ENCODE data around the gene FBXO8.

Gene FBXO8

DNA sequence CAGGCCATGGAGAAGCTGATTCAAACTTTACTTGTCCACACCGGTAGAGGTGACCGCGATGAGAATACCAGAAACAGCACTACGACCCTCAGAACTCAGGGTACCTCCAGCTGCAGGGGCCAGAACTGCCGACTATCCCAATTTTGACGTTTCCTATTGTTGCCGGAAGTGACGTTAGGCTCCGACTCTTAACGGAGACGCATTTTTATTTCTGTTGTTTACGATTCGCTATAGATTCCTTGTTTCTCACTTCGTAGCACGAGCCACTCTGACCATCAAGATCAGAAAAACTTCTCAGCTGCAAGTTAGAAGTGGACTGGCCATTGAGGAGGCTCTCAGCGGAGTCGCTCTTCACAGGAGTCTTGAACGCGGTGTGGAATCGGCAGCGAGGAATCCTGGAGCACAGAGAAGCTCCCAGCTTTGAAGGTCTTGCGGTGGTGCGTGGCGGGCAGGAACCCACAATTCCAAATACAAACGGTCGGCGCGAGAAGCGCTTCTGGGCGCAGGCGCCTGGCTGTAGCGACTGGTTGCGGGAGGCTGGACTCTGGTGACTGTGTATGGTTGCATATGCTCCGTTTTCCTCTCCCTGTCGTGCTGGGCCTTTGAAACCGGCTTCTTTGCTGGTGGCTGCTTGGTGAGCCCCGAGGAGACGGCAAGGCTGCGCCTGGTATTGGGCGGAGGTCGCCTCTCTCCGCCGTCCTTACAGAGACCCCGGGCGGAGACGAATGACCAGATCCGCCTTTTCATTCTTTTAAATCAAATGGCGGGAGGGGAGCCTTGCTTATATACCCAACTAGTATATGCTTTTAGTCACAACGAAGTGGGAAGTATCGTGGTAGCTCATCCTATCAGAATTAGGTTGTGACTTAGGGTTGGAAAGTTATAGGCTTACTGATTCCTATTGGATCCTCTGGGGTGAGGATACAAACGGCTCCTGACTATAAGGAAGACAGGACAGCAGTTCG is at the start of gene FBXO8, which contains the start of gene CEP44 (continued):
- TF ChIP-seq, protein P1, sequence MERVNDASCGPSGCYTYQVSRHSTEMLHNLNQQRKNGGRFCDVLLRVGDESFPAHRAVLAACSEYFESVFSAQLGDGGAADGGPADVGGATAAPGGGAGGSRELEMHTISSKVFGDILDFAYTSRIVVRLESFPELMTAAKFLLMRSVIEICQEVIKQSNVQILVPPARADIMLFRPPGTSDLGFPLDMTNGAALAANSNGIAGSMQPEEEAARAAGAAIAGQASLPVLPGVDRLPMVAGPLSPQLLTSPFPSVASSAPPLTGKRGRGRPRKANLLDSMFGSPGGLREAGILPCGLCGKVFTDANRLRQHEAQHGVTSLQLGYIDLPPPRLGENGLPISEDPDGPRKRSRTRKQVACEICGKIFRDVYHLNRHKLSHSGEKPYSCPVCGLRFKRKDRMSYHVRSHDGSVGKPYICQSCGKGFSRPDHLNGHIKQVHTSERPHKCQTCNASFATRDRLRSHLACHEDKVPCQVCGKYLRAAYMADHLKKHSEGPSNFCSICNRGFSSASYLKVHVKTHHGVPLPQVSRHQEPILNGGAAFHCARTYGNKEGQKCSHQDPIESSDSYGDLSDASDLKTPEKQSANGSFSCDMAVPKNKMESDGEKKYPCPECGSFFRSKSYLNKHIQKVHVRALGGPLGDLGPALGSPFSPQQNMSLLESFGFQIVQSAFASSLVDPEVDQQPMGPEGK (tag by site-specific recombination; IDR thresholded peaks at IDR 0.05): no peak
- TF ChIP-seq ZNF16 (tag by site-specific recombination; IDR thresholded peaks at IDR 0.05; ENCODE audit: low read depth) (no peak), ZNF654 (tag by site-specific recombination; IDR thresholded peaks at IDR 0.05; ENCODE audit: low read depth) (no peak), ZBTB8A (tag by site-specific recombination; IDR thresholded peaks at IDR 0.05) (peak; percentile 84), KLF16 (tag by site-specific recombination; IDR thresholded peaks at IDR 0.05) (no peak), ZNF248 (tag by site-specific recombination; IDR thresholded peaks at IDR 0.05) (no peak), ZNF830 (tag by site-specific recombination; IDR thresholded peaks at IDR 0.05; ENCODE audit: low read depth) (no peak), ZNF157 (tag by site-specific recombination; IDR thresholded peaks at IDR 0.05) (no peak), ZNF549 (tag by site-specific recombination; IDR thresholded peaks at IDR 0.05) (no peak), WT1 (tag by site-specific recombination; IDR thresholded peaks at IDR 0.05) (no peak), ZFP69B (tag by site-specific recombination; IDR thresholded peaks at IDR 0.05) (0 out of 2 replicates have a peak, but pooled peaks have one; percentile 12), KLF9 (tag by site-specific recombination; IDR thresholded peaks at IDR 0.05; ENCODE audit: low read depth) (no peak), ZNF184 (tag by site-specific recombination; IDR thresholded peaks at IDR 0.05) (no peak), ZNF530 (tag by site-specific recombination; IDR thresholded peaks at IDR 0.05; ENCODE audit: low read depth) (no peak), ZNF843 (tag by site-specific recombination; IDR thresholded peaks at IDR 0.05) (0 out of 2 replicates have a peak, but pooled peaks have one; percentile 38), SETDB1 (IDR thresholded peaks at IDR 0.05; ENCODE audit: insufficient read length, low read length) (no peak), ZNF132 (tag by site-specific recombination; IDR thresholded peaks at IDR 0.05; ENCODE audit: borderline replicate concordance) (no peak), ZNF501 (tag by site-specific recombination; IDR thresholded peaks at IDR 0.05) (0 out of 2 replicates have a peak, but pooled peaks have one; percentile 77), ZBTB7A (tag by site-specific recombination; IDR thresholded peaks at IDR 0.05; ENCODE audit: low read depth) (no peak), ZNF37A (tag by site-specific recombination; IDR thresholded peaks at IDR 0.05) (no peak), HOXA7 (CRISPR knock-in tag; IDR thresholded peaks at IDR 0.05; ENCODE audit: borderline replicate concordance) (no peak), ZNF585B (tag by site-specific recombination; IDR thresholded peaks at IDR 0.05) (no peak), ZBTB48 (tag by site-specific recombination; IDR thresholded peaks at IDR 0.05) (peak; percentile 62; the same call in 1 of the 2 replicates), SALL2 (tag by site-specific recombination; IDR thresholded peaks at IDR 0.05; ENCODE audit: borderline replicate concordance) (no peak), ZFHX2 (tag by site-specific recombination; conservative IDR thresholded peaks at IDR 0.05) (no peak), ZBTB17 (tag by site-specific recombination; IDR thresholded peaks at IDR 0.05) (peak; percentile 95), ZNF211 (tag by site-specific recombination; IDR thresholded peaks at IDR 0.05; ENCODE audit: low read depth) (no peak)
- TF ChIP-seq, protein P2, sequence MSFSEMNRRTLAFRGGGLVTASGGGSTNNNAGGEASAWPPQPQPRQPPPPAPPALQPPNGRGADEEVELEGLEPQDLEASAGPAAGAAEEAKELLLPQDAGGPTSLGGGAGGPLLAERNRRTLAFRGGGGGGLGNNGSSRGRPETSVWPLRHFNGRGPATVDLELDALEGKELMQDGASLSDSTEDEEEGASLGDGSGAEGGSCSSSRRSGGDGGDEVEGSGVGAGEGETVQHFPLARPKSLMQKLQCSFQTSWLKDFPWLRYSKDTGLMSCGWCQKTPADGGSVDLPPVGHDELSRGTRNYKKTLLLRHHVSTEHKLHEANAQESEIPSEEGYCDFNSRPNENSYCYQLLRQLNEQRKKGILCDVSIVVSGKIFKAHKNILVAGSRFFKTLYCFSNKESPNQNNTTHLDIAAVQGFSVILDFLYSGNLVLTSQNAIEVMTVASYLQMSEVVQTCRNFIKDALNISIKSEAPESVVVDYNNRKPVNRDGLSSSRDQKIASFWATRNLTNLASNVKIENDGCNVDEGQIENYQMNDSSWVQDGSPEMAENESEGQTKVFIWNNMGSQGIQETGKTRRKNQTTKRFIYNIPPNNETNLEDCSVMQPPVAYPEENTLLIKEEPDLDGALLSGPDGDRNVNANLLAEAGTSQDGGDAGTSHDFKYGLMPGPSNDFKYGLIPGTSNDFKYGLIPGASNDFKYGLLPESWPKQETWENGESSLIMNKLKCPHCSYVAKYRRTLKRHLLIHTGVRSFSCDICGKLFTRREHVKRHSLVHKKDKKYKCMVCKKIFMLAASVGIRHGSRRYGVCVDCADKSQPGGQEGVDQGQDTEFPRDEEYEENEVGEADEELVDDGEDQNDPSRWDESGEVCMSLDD (tag by site-specific recombination; IDR thresholded peaks at IDR 0.05): no peak; the same call in 1 of the 2 replicates
- TF ChIP-seq, protein P3, sequence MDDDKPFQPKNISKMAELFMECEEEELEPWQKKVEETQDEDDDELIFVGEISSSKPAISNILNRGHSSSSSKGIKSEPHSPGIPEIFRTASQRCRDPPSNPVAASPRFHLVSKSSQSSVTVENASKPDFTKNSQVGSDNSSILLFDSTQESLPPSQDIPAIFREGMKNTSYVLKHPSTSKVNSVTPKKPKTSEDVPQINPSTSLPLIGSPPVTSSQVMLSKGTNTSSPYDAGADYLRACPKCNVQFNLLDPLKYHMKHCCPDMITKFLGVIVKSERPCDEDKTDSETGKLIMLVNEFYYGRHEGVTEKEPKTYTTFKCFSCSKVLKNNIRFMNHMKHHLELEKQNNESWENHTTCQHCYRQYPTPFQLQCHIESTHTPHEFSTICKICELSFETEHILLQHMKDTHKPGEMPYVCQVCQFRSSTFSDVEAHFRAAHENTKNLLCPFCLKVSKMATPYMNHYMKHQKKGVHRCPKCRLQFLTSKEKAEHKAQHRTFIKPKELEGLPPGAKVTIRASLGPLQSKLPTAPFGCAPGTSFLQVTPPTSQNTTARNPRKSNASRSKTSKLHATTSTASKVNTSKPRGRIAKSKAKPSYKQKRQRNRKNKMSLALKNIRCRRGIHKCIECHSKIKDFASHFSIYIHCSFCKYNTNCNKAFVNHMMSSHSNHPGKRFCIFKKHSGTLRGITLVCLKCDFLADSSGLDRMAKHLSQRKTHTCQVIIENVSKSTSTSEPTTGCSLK (tag by site-specific recombination; IDR thresholded peaks at IDR 0.05): no peak
- TF ChIP-seq, protein P4, sequence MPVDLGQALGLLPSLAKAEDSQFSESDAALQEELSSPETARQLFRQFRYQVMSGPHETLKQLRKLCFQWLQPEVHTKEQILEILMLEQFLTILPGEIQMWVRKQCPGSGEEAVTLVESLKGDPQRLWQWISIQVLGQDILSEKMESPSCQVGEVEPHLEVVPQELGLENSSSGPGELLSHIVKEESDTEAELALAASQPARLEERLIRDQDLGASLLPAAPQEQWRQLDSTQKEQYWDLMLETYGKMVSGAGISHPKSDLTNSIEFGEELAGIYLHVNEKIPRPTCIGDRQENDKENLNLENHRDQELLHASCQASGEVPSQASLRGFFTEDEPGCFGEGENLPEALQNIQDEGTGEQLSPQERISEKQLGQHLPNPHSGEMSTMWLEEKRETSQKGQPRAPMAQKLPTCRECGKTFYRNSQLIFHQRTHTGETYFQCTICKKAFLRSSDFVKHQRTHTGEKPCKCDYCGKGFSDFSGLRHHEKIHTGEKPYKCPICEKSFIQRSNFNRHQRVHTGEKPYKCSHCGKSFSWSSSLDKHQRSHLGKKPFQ (tag by site-specific recombination; IDR thresholded peaks at IDR 0.05): no peak

All from HEK293 (cell line).